HepG2 (cell line): ENCODE data around the gene IFNK. TPM values are rescaled to one million over a fixed set of nuclear protein-coding genes. Genes with fewer than 3 reads are reported as not detected.

Experiments used
- DPF2 ChIP-seq: sonication (generic); formaldehyde crosslinking; IDR thresholded peaks from 2 replicates; pipeline ENCODE4 v1.4.0; 2020; ENCODE audit warnings: mild to moderate bottlenecking, low read depth, missing genetic modification reagents, borderline replicate concordance
- FOSL2 ChIP-seq: sonication (generic); formaldehyde crosslinking; IDR thresholded peaks from 2 replicates; pipeline ENCODE4 v1.4.0; 2020; ENCODE audit warnings: missing genetic modification reagents
- FOXP1 ChIP-seq, 2 experiments: fragments of 450-650 bp in 1 of 2; IDR thresholded peaks; 2 replicates each; pipeline ENCODE4 v1.6.1; 2017 to 2018; ENCODE audit warnings: antibody characterized with exemption in 1 of 2
- HNRNPL ChIP-seq: fragments of 200-400 bp; formaldehyde crosslinking; IDR thresholded peaks from 2 replicates; pipeline ENCODE4 v1.6.1; 2017; ENCODE audit warnings: mild to moderate bottlenecking, low read depth, low read length
- HOXA3 ChIP-seq: sonication (generic); formaldehyde crosslinking; IDR thresholded peaks from 2 replicates; pipeline ENCODE4 v1.5.0; 2020; ENCODE audit warnings: missing genetic modification reagents
- MAZ ChIP-seq, 2 experiments: sonication (generic) in 1 of 2; formaldehyde crosslinking in 1 of 2; IDR thresholded peaks; 2 replicates each; pipeline versions ENCODE4 v1.5.0 to v1.6.1; 2012 to 2020; ENCODE audit warnings: low read depth in 2 of 2, mild to moderate bottlenecking in 2 of 2, borderline replicate concordance in 1 of 2, improper control_type of control experiment in 1 of 2, low read length in 1 of 2, missing genetic modification reagents in 1 of 2, moderate library complexity in 1 of 2
- NFKBIZ ChIP-seq: IDR thresholded peaks from 2 replicates; pipeline ENCODE4 v1.6.1; 2018; ENCODE audit warnings: missing genetic modification reagents, missing compliant biosample characterization
- PAXIP1 ChIP-seq: sonication (generic); formaldehyde crosslinking; conservative IDR thresholded peaks from 2 replicates; pipeline ENCODE4 v1.4.0; 2020; ENCODE audit warnings: mild to moderate bottlenecking, missing genetic modification reagents, moderate library complexity
- RAD51 ChIP-seq: fragments of 450-650 bp; IDR thresholded peaks from 2 replicates; pipeline ENCODE4 v1.6.1; 2016; ENCODE audit warnings: borderline replicate concordance
- TSC22D2 ChIP-seq: sonication (generic); formaldehyde crosslinking; IDR thresholded peaks from 2 replicates; pipeline ENCODE4 v1.5.1; 2020; ENCODE audit warnings: missing genetic modification reagents, mild to moderate bottlenecking, borderline replicate concordance
- ZNF800 ChIP-seq: sonication (generic); formaldehyde crosslinking; IDR thresholded peaks from 2 replicates; pipeline ENCODE4 v1.4.0; 2020; ENCODE audit warnings: missing genetic modification reagents
- polyA plus RNA-seq, 8 experiments: library from polyadenylated mRNA; depleted of rRNA in 3 of 8; stranded (reverse) in 7 of 8; unstranded in 1 of 8; fragments of >200 nt; fragmentation: Illumina TruSeq in 4 of 8; extraction: Trizol in 4 of 8; gene quantifications; 2 replicates each; pipeline versions ENCODE4 v1.2.1 to v1.2.3, GENCODE V29; 2011 to 2016; ENCODE audit warnings: low read depth in 4 of 8, missing spikeins in 1 of 8, mixed read lengths in 1 of 8; ENCODE audit not compliant: insufficient read depth in 1 of 8
- total RNA-seq, 5 experiments: library from RNA; depleted of rRNA; stranded (reverse); fragments of >200 nt; fragmentation: Illumina TruSeq; extraction: Trizol; gene quantifications; 2 replicates each; pipeline ENCODE4 v1.2.3, GENCODE V29; 2016; ENCODE audit warnings: low read depth in 1 of 5
- TF ChIP-seq, protein P1 (sequence below): sonication (generic); formaldehyde crosslinking; IDR thresholded peaks from 2 replicates; pipeline ENCODE4 v1.4.0; 2020; ENCODE audit warnings: missing genetic modification reagents
- TF ChIP-seq, protein P2 (sequence below): sonication (generic); formaldehyde crosslinking; IDR thresholded peaks from 2 replicates; pipeline ENCODE4 v1.5.1; 2020; ENCODE audit warnings: mild to moderate bottlenecking, moderate library complexity, missing genetic modification reagents

Gene IFNK
- total and polyA plus RNA-seq, 2 of the 13 experiments (the other 11 are each of a cell fraction or from before 2014, with no cell fraction given): not detected

DNA sequence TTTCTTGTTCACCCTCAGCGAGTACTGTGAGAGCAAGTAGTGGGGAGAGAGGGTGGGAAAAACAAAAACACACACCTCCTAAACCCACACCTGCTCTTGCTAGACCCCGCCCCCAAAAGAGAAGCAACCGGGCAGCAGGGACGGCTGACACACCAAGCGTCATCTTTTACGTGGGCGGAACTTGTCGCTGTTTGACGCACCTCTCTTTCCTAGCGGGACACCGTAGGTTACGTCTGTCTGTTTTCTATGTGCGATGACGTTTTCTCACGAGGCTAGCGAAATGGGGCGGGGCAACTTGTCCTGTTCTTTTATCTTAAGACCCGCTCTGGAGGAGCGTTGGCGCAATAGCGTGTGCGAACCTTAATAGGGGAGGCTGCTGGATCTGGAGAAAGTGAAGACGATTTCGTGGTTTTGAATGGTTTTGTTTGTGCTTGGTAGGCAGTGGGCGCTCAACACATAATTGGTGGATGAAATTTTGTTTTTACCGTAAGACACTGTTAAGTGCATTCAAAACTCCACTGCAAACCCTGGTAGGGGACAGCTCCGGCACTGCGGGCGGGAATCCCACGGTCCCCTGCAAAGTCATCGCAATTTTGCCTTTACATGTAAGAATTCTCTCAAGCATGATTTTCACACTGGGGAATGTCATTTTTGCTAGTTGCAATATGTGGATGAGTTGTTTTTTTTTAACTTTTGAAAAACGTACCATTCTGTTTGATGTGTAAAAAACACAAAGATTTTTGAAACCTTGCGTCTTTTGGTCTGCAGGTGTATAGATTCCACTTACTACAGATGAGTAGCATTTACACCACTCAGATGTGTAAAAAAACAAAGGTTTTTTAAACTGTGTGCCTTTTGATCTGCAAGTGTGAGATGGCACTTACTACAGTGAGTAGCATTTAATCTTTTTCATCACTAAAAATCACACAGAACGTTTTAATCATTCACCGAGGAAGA is 49.8 kb downstream of the IFNK start (continued):
- TF ChIP-seq, protein P1, sequence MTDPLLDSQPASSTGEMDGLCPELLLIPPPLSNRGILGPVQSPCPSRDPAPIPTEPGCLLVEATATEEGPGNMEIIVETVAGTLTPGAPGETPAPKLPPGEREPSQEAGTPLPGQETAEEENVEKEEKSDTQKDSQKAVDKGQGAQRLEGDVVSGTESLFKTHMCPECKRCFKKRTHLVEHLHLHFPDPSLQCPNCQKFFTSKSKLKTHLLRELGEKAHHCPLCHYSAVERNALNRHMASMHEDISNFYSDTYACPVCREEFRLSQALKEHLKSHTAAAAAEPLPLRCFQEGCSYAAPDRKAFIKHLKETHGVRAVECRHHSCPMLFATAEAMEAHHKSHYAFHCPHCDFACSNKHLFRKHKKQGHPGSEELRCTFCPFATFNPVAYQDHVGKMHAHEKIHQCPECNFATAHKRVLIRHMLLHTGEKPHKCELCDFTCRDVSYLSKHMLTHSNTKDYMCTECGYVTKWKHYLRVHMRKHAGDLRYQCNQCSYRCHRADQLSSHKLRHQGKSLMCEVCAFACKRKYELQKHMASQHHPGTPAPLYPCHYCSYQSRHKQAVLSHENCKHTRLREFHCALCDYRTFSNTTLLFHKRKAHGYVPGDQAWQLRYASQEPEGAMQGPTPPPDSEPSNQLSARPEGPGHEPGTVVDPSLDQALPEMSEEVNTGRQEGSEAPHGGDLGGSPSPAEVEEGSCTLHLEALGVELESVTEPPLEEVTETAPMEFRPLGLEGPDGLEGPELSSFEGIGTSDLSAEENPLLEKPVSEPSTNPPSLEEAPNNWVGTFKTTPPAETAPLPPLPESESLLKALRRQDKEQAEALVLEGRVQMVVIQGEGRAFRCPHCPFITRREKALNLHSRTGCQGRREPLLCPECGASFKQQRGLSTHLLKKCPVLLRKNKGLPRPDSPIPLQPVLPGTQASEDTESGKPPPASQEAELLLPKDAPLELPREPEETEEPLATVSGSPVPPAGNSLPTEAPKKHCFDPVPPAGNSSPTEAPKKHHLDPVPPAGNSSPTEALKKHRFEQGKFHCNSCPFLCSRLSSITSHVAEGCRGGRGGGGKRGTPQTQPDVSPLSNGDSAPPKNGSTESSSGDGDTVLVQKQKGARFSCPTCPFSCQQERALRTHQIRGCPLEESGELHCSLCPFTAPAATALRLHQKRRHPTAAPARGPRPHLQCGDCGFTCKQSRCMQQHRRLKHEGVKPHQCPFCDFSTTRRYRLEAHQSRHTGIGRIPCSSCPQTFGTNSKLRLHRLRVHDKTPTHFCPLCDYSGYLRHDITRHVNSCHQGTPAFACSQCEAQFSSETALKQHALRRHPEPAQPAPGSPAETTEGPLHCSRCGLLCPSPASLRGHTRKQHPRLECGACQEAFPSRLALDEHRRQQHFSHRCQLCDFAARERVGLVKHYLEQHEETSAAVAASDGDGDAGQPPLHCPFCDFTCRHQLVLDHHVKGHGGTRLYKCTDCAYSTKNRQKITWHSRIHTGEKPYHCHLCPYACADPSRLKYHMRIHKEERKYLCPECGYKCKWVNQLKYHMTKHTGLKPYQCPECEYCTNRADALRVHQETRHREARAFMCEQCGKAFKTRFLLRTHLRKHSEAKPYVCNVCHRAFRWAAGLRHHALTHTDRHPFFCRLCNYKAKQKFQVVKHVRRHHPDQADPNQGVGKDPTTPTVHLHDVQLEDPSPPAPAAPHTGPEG (CRISPR knock-in tag): peak; percentile 45; the same call in 1 of the 2 replicates
- TF ChIP-seq ZNF800 (CRISPR knock-in tag) (no peak), HOXA3 (CRISPR knock-in tag) (peak; percentile 100), FOSL2 (CRISPR knock-in tag) (peak; percentile 59), MAZ (IDR thresholded peaks at IDR 0.05; ENCODE audit: borderline replicate concordance, low read depth, low read length) (0 out of 2 replicates have a peak, but pooled peaks have one; percentile 21), MAZ (CRISPR knock-in tag; IDR thresholded peaks at IDR 0.05; ENCODE audit: low read depth) (peak; percentile 31; the same call in 1 of the 2 replicates), RAD51 (no peak), NFKBIZ (CRISPR knock-in tag) (0 out of 2 replicates have a peak, but pooled peaks have one; percentile 51), FOXP1 (IDR thresholded peaks at IDR 0.05) (no peak), FOXP1 (CRISPR knock-in tag; IDR thresholded peaks at IDR 0.05) (peak; percentile 49), PAXIP1 (peak; percentile 11), TSC22D2 (CRISPR knock-in tag) (no peak), HNRNPL (no peak), DPF2 (no peak)
- TF ChIP-seq, protein P2, sequence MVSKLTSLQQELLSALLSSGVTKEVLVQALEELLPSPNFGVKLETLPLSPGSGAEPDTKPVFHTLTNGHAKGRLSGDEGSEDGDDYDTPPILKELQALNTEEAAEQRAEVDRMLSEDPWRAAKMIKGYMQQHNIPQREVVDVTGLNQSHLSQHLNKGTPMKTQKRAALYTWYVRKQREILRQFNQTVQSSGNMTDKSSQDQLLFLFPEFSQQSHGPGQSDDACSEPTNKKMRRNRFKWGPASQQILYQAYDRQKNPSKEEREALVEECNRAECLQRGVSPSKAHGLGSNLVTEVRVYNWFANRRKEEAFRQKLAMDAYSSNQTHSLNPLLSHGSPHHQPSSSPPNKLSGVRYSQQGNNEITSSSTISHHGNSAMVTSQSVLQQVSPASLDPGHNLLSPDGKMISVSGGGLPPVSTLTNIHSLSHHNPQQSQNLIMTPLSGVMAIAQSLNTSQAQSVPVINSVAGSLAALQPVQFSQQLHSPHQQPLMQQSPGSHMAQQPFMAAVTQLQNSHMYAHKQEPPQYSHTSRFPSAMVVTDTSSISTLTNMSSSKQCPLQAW: peak; percentile 60
